Glutamatergic neuron (in vitro differentiated cells): ENCODE measurements around the gene ETAA1. TPM values are rescaled to one million over a fixed set of nuclear protein-coding genes. Genes with fewer than 3 reads are reported as not detected.

ENCODE experiments used
- DNase-seq: peaks from one replicate; pipeline ENCODE4 v3.0.0; 2022
- H3K27ac Mint-ChIP-seq: one replicate; pipeline ENCODE4 v1.8.0; 2020; ENCODE audit warnings: mild to moderate bottlenecking, mixed read lengths, inconsistent platforms; ENCODE audit not compliant: unreplicated experiment
- H3K27me3 Mint-ChIP-seq: one replicate; pipeline ENCODE4 v1.8.0; 2020; ENCODE audit warnings: mild to moderate bottlenecking, moderate library complexity, mixed read lengths, inconsistent platforms; ENCODE audit not compliant: unreplicated experiment
- H3K36me3 Mint-ChIP-seq: one replicate; pipeline ENCODE4 v1.8.0; 2020; ENCODE audit warnings: mild to moderate bottlenecking, mixed read lengths, inconsistent platforms; ENCODE audit not compliant: unreplicated experiment
- H3K4me1 Mint-ChIP-seq: one replicate; pipeline ENCODE4 v1.8.0; 2020; ENCODE audit warnings: mild to moderate bottlenecking, low read depth, mixed read lengths, inconsistent platforms; ENCODE audit not compliant: unreplicated experiment
- H3K4me3 Mint-ChIP-seq: one replicate; pipeline ENCODE4 v1.8.0; 2020; ENCODE audit warnings: mild to moderate bottlenecking, mixed read lengths, inconsistent platforms; ENCODE audit not compliant: unreplicated experiment
- H3K9me3 Mint-ChIP-seq: one replicate; pipeline ENCODE4 v1.8.0; 2020; ENCODE audit warnings: mild to moderate bottlenecking, moderate library complexity, mixed read lengths, inconsistent platforms; ENCODE audit not compliant: unreplicated experiment
- total RNA-seq: library from RNA; stranded (reverse); fragmentation: NEBNext Ultra II Directional; extraction: Animal tissue kit (Norgen Biotek cat#: 25700); gene quantifications from one replicate; pipeline ENCODE4 v1.2.1, GENCODE V29; 2021; ENCODE audit not compliant: unreplicated experiment
- TF ChIP-seq, protein P1 (sequence below): fragments of 200-600 bp; sonication (generic); IDR thresholded peaks from one replicate; pipeline ENCODE4 v1.5.0; 2021; ENCODE audit not compliant: partially characterized antibody, unreplicated experiment

ETAA1 gene
- total RNA-seq, 1 donor from 2014 or later = 20.0 TPM

GRCh38 chr2:67393237-67393636 lies 3.9 kb upstream of the ETAA1 start:
- H3K9me3 Mint-ChIP-seq = no peaks in the 10 kb centered on the region
- no peak overlapping the region for H3K4me3 Mint-ChIP-seq
- H3K36me3 Mint-ChIP-seq = no peaks in the 10 kb centered on the region
- no peak for DNase-seq
- TF ChIP-seq, protein P1, sequence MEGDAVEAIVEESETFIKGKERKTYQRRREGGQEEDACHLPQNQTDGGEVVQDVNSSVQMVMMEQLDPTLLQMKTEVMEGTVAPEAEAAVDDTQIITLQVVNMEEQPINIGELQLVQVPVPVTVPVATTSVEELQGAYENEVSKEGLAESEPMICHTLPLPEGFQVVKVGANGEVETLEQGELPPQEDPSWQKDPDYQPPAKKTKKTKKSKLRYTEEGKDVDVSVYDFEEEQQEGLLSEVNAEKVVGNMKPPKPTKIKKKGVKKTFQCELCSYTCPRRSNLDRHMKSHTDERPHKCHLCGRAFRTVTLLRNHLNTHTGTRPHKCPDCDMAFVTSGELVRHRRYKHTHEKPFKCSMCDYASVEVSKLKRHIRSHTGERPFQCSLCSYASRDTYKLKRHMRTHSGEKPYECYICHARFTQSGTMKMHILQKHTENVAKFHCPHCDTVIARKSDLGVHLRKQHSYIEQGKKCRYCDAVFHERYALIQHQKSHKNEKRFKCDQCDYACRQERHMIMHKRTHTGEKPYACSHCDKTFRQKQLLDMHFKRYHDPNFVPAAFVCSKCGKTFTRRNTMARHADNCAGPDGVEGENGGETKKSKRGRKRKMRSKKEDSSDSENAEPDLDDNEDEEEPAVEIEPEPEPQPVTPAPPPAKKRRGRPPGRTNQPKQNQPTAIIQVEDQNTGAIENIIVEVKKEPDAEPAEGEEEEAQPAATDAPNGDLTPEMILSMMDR = no peak
- no peak overlapping the region for H3K27ac Mint-ChIP-seq
- H3K27me3 Mint-ChIP-seq = no peaks in the 10 kb centered on the region
- peaks cover 4% of the 10 kb centered on the region for H3K4me1 Mint-ChIP-seq

DNA sequence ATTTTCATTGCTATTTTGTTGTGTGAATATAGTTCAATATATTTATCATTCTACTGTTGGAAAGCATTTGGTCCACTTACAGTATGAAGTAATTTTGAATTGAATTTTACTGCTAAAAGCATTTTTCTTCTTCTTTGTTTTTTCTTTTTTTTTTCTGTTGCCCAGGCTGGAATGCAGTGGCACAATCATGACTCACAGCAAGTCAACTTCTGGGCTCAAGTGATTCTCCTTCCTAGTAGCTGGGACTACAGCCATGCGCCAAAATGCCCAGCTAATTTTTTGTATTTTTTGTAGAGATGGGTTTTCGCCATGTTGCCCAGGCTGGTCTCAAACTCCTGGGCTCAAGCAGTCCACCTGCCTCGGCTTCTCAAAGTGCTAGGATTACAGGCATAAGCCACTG lies 2.4 kb upstream of the ETAA1 start:
- no peak overlapping the region for H3K27ac Mint-ChIP-seq
- TF ChIP-seq, protein P1 = no peak
- no peaks in the 10 kb centered on the region for H3K9me3 Mint-ChIP-seq
- H3K4me3 Mint-ChIP-seq = no peak overlapping the region
- DNase-seq = no peak
- H3K36me3 Mint-ChIP-seq = no peaks in the 10 kb centered on the region
- peaks cover 4% of the 10 kb centered on the region for H3K4me1 Mint-ChIP-seq
- H3K27me3 Mint-ChIP-seq = no peaks in the 10 kb centered on the region

DNA sequence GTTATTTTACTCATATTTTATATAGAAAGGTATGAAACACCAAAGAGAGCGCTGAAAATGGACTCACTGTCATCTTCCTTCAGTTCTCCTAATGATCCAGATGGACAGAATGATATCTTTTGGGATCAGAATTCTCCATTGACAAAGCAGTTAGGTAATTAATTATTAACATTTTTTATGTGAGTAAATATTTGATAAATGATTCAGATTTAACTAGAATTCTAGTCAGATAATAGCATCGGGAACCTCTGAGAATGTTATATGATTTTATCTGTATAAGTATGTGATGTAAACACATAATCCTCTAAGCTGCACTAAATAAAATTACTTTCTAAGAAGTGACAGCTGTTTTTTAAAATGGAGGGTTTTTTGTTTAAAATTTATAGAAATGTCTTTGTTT lies 2.0 kb downstream of the ETAA1 start:
- no peaks in the 10 kb centered on the region for H3K9me3 Mint-ChIP-seq
- TF ChIP-seq, protein P1 = no peak
- H3K4me3 Mint-ChIP-seq = no peak overlapping the region
- H3K4me1 Mint-ChIP-seq = no peaks in the 10 kb centered on the region
- no peak for DNase-seq
- H3K27me3 Mint-ChIP-seq = no peaks in the 10 kb centered on the region
- H3K27ac Mint-ChIP-seq = no peak overlapping the region
- no peaks in the 10 kb centered on the region for H3K36me3 Mint-ChIP-seq

DNA sequence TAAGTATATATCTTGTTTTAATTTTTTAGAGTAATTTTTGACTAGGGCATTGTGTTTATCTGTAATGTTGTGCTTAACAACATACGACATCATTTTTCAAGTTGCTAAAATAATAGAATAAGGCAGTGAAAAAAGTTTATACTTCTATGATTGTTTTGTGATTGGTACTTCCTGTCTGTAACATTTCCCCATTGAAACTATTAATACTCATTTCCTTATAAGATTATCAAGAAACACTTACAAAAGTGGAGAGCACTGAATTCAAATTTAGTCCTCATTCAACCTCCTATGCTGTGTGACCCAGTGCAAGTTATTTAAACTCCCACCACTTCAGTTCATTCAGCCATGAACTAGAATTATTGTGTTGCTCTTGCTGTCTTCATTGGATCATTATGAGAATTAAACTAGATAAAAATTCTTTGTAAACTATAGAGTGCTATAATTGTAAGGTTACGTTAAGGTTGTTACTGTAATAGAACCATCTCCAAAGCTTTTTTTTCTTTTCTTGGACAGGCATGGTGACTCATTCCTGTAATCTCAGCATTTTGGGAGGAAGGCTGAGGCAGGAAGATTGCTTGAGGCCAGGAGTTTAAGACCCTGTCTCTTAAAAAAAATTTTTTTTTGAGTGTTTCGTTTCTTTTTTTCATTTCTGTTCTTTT lies 2.8 kb downstream of the ETAA1 start:
- no peak overlapping the region for H3K4me3 Mint-ChIP-seq
- no peak overlapping the region for H3K27ac Mint-ChIP-seq
- H3K9me3 Mint-ChIP-seq = no peaks in the 10 kb centered on the region
- DNase-seq = no peak
- TF ChIP-seq, protein P1 = no peak
- no peaks in the 10 kb centered on the region for H3K4me1 Mint-ChIP-seq
- no peaks in the 10 kb centered on the region for H3K36me3 Mint-ChIP-seq
- H3K27me3 Mint-ChIP-seq = no peaks in the 10 kb centered on the region

DNA sequence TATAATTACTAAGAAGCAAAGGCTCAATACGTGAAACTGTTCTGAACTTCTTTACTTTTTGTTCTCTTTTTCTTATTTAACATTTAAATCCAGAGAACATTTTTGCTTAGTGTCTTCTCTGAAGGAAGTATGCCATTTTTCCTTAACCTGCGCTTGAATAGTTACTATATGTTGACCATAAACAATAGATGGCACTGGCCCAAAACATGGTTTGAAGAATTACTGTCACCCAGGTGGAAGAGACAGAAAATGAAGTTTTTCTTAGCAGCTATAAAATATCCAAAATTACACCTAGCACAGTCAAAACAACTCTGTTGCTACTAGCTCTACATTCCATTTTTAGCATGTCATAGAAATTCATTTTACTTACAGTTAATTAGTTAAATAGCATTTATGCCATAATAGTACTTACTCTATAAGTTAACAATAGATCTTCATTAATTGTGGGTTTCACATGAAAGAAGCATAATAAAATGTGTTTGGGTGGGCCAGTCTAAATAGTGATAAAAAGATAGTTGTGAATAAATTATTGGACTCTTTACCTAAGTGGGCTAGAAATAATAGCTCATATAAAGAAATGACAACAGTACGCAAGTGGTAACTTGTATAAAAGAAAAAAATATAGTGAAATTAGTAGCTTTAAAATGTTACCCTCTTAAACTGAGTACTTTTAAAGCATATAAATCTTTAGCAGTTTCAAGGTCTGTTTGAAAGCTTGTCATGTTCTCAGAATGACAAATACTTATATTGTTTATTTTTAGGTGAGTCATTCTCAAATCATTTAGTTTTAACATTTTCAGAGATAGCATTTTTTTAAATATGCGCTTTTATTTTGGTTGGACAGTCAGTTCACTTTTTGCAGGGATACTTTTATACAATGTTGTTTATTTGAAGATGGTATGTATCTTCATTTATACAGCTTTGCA lies 3.7 kb downstream of the ETAA1 start:
- H3K4me1 Mint-ChIP-seq = no peaks in the 10 kb centered on the region
- no peaks in the 10 kb centered on the region for H3K36me3 Mint-ChIP-seq
- H3K4me3 Mint-ChIP-seq = no peak overlapping the region
- no peak overlapping the region for H3K27ac Mint-ChIP-seq
- TF ChIP-seq, protein P1 = no peak
- no peaks in the 10 kb centered on the region for H3K9me3 Mint-ChIP-seq
- H3K27me3 Mint-ChIP-seq = no peaks in the 10 kb centered on the region
- DNase-seq = no peak
